Measurements from ENCODE around the gene FBXO36.

The FBXO36 gene

DNA sequence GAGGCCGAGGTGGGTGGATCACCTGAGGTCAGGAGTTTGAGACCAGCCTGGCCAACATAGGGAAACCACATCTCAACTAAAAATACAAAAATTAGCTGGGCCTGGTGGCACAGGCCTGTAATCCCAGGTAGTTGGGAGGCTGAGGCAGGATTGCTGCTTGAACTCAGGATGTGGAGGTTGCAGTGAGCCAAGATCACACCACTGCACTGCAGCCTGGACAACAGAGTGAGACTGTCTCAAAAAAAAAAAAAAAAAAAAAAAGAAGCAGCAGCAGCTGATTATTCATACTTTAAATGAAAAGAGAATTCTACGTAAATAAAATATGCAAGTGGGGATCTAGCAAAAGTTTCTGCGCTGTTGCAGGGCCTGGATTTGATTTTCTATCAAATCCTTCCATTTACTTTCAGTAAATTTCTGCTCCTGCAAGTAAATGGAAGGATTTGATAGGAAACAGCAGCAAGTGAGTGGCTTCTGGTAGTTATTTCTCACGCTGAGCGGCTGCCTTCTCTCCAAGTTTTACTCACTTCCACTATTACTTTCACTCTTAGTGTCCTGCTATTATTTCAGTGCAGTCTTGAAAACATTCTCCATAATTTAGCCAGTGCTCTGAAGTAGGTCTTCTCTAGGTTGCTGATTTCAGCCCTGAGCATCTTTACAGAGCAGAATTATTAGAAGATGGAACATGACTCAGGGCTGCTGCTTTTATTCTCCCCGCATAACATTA, 78.0 kb downstream of the FBXO36 start:
- Histone ChIP-seq H3K79me2 (ENCODE audit: insufficient read depth, low read length) (no peaks in the 10 kb centered on the region), H3K4me3 (ENCODE audit: low read depth in 1 of 2, low read length in 2 of 2) (no peak overlapping the region), H3K4me2 (ENCODE audit: insufficient read depth, low read length) (no peak overlapping the region), H3K9me3 (ENCODE audit: insufficient read depth, low read length, severe bottlenecking) (no peaks in the 10 kb centered on the region), H4K20me1 (ENCODE audit: insufficient read depth, low read length) (no peaks in the 10 kb centered on the region), H3K27me3 (ENCODE audit: insufficient read depth, low read length, poor library complexity) (no peaks in the 10 kb centered on the region), H2AFZ (ENCODE audit: low read depth, low read length) (no peak overlapping the region), H3K36me3 (ENCODE audit: insufficient read depth, low read length) (no peaks in the 10 kb centered on the region), H3K9ac (ENCODE audit: low read depth, low read length) (no peak overlapping the region), H3K4me1 (ENCODE audit: insufficient read depth, low read length) (no peaks in the 10 kb centered on the region), H3K27ac (ENCODE audit: low read length) (no peak overlapping the region)
- DNase-seq (no peak), ATAC-seq (ENCODE audit: insufficient read depth, low read depth) (no peak)
- TF ChIP-seq EZH2 (IDR thresholded peaks at IDR 0.05; ENCODE audit: borderline replicate concordance, low read depth, low read length, severe bottlenecking): no peak
- TF ChIP-seq, protein P1, sequence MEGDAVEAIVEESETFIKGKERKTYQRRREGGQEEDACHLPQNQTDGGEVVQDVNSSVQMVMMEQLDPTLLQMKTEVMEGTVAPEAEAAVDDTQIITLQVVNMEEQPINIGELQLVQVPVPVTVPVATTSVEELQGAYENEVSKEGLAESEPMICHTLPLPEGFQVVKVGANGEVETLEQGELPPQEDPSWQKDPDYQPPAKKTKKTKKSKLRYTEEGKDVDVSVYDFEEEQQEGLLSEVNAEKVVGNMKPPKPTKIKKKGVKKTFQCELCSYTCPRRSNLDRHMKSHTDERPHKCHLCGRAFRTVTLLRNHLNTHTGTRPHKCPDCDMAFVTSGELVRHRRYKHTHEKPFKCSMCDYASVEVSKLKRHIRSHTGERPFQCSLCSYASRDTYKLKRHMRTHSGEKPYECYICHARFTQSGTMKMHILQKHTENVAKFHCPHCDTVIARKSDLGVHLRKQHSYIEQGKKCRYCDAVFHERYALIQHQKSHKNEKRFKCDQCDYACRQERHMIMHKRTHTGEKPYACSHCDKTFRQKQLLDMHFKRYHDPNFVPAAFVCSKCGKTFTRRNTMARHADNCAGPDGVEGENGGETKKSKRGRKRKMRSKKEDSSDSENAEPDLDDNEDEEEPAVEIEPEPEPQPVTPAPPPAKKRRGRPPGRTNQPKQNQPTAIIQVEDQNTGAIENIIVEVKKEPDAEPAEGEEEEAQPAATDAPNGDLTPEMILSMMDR (IDR thresholded peaks at IDR 0.05; ENCODE audit: borderline replicate concordance, extremely low read depth, low read length, poor library complexity, severe bottlenecking): no peak

DNA sequence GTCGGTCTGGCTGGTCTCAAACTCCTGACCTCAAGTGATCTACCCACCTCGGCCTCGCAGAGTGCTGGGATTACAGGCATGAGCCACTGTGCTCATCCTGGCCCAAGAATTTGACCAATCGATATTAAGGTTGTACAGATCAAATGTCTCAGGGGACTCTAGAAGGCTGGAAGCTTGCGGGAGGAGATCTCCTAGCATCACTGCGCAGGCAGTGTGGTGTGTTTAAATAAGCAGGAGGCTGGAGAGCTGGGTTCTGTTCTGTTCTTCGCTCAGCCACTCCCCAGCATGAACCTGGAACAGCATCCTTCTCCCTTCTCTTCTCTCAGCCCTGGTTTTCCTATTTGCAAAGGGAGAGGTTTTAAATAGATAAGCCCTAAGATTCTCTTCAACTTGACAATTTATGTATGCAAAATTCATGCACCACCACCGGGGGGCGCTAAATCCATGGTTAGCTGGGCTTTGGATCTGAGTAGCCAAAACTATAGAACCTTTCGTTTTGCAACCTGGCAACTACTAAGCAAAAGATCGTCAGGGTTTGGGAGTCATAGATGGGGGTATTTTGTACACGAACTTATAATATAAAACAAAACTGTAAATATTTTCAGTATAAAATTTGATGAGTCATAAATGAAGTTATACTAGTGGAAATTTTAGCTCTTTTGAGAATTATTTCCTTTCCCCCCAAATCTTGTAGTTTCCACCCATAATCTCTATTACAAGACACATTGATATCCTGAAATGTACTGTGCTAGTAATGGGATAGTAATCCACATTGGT, 85.8 kb downstream of the FBXO36 start:
- no peak overlapping the region for H3K9ac ChIP-seq (ENCODE audit: low read depth, low read length)
- H2AFZ ChIP-seq (ENCODE audit: low read depth, low read length): no peak overlapping the region
- no peaks in the 10 kb centered on the region for H4K20me1 ChIP-seq (ENCODE audit: insufficient read depth, low read length)
- no peaks in the 10 kb centered on the region for H3K27me3 ChIP-seq (ENCODE audit: insufficient read depth, low read length, poor library complexity)
- no peaks in the 10 kb centered on the region for H3K4me1 ChIP-seq (ENCODE audit: insufficient read depth, low read length)
- TF ChIP-seq, protein P1 (IDR thresholded peaks at IDR 0.05; ENCODE audit: borderline replicate concordance, extremely low read depth, low read length, poor library complexity, severe bottlenecking): peak; percentile 84
- no peak for TF ChIP-seq EZH2 (IDR thresholded peaks at IDR 0.05; ENCODE audit: borderline replicate concordance, low read depth, low read length, severe bottlenecking)
- H3K27ac ChIP-seq (ENCODE audit: low read length): no peak overlapping the region
- H3K4me2 ChIP-seq (ENCODE audit: insufficient read depth, low read length): no peak overlapping the region
- no peaks in the 10 kb centered on the region for H3K36me3 ChIP-seq (ENCODE audit: insufficient read depth, low read length)
- H3K4me3 ChIP-seq (ENCODE audit: low read depth in 1 of 2, low read length in 2 of 2): no peak overlapping the region
- H3K79me2 ChIP-seq (ENCODE audit: insufficient read depth, low read length): no peaks in the 10 kb centered on the region
- H3K9me3 ChIP-seq (ENCODE audit: insufficient read depth, low read length, severe bottlenecking): no peaks in the 10 kb centered on the region
- ATAC-seq (ENCODE audit: insufficient read depth, low read depth) (peak; percentile 66), DNase-seq (peak; percentile 77)

DNA sequence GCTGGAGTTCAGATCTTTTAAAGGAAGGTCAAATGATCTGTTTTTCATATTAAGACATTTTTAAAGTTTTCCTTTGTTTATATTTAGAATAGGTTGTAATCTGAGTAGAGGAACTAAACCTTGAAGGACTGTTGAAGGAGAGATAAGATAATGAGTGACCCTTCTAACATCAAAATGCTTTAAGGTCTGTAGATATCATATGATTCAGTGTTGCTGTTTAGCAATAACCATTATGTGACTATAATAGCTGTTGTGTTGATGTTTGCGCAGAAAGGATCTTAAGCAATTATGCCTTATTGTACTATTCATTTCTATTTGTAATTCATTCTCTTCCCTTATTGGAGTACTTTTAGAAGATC, 86.4 kb downstream of the FBXO36 start:
- no peak overlapping the region for H3K4me3 ChIP-seq (ENCODE audit: low read depth in 1 of 2, low read length in 2 of 2)
- H3K4me2 ChIP-seq (ENCODE audit: insufficient read depth, low read length): no peak overlapping the region

More for the DNA sequence above, 86.4 kb downstream of the FBXO36 start:
- ATAC-seq (ENCODE audit: insufficient read depth, low read depth) (no peak), DNase-seq (no peak)
- no peaks in the 10 kb centered on the region for H3K4me1 ChIP-seq (ENCODE audit: insufficient read depth, low read length)
- H3K27me3 ChIP-seq (ENCODE audit: insufficient read depth, low read length, poor library complexity): no peaks in the 10 kb centered on the region
- no peak overlapping the region for H3K9ac ChIP-seq (ENCODE audit: low read depth, low read length)
- no peaks in the 10 kb centered on the region for H4K20me1 ChIP-seq (ENCODE audit: insufficient read depth, low read length)
- no peak overlapping the region for H3K27ac ChIP-seq (ENCODE audit: low read length)
- no peaks in the 10 kb centered on the region for H3K79me2 ChIP-seq (ENCODE audit: insufficient read depth, low read length)
- H3K9me3 ChIP-seq (ENCODE audit: insufficient read depth, low read length, severe bottlenecking): no peaks in the 10 kb centered on the region
- H2AFZ ChIP-seq (ENCODE audit: low read depth, low read length): no peak overlapping the region
- no peak for TF ChIP-seq EZH2 (IDR thresholded peaks at IDR 0.05; ENCODE audit: borderline replicate concordance, low read depth, low read length, severe bottlenecking)
- TF ChIP-seq, protein P1 (IDR thresholded peaks at IDR 0.05; ENCODE audit: borderline replicate concordance, extremely low read depth, low read length, poor library complexity, severe bottlenecking): no peak
- no peaks in the 10 kb centered on the region for H3K36me3 ChIP-seq (ENCODE audit: insufficient read depth, low read length)

All from DND-41 (cell line).